SU-DHL-6 (cell line): ENCODE measurements around the gene NDUFS2.

Source experiments
- EZH2phosphoT487 ChIP-seq: fragments of 200-600 bp; sonication (generic), shearing (Covaris generic); conservative IDR thresholded peaks from 2 replicates; pipeline ENCODE4 v1.6.1; 2018; ENCODE audit warnings: mild to moderate bottlenecking, antibody characterized with exemption, low read length, moderate library complexity, mixed read lengths
- TF ChIP-seq, protein P1 (sequence below): fragments of 200-600 bp; sonication (generic); IDR thresholded peaks from one replicate; pipeline ENCODE4 v1.5.1; 2017; ENCODE audit warnings: antibody characterized with exemption, mild to moderate bottlenecking, low read length, moderate library complexity; ENCODE audit not compliant: insufficient read depth, poor library complexity, severe bottlenecking

DNA sequence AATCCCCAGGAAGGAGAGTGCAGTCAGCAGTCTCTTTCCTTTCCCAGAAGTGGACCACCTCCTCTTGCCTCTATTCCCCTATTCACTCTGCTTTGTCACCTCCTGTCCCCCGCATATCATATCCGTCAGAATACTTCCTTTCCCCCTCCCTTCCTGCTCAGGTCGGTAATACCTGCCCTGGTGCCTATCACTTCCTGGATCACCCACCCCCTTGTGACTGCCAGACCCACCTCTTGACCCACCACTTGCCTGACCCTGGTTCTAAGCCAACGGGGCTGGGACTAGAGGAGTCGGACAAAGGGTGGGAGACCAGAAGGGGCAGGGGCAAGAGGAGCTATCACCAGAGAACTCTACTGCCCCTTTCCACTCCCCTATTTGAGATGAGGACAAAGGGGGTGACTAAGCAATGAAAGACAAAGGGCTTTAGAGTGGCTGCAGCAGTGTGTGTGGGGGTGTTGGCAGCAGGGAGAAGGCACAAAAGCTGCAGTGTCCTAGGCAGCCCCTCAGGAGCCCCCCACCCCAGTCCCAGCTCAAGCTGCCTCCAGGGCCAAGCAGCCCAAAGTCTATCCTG lies 1.7 kb upstream of the NDUFS2 start:
- TF ChIP-seq, protein P1, sequence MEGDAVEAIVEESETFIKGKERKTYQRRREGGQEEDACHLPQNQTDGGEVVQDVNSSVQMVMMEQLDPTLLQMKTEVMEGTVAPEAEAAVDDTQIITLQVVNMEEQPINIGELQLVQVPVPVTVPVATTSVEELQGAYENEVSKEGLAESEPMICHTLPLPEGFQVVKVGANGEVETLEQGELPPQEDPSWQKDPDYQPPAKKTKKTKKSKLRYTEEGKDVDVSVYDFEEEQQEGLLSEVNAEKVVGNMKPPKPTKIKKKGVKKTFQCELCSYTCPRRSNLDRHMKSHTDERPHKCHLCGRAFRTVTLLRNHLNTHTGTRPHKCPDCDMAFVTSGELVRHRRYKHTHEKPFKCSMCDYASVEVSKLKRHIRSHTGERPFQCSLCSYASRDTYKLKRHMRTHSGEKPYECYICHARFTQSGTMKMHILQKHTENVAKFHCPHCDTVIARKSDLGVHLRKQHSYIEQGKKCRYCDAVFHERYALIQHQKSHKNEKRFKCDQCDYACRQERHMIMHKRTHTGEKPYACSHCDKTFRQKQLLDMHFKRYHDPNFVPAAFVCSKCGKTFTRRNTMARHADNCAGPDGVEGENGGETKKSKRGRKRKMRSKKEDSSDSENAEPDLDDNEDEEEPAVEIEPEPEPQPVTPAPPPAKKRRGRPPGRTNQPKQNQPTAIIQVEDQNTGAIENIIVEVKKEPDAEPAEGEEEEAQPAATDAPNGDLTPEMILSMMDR = no peak
- no peak for TF ChIP-seq EZH2phosphoT487
